ENCODE results near the gene MTMR11.
A peak's percentile ranks its signal among the peaks of the same experiment; 100 is the strongest.
"Not testable (repeated sequence)": the region's sequence is repeated elsewhere in the genome, so short reads cannot be mapped to it uniquely, and the experiment has no call there.

The MTMR11 gene

DNA sequence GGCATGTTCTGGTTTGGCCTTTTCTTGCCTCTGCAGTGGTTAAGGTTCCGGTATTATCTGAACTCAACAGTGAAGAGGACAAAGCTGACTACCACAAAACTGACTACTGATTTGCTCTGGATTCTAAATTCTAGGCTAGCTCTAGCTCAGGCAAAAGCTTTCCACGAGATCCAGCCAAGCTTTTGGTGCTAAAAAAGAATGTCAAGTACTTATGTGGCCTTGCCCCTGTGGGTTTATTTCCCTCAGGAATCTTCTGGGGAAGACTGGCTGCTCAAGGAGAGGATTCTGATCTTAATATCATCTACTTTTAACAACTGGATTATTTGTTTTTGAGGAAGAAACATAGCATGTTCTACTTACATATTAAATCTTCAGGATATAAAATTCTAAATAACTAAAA, 26.1 kb upstream of the MTMR11 start:
- FAIRE-seq (no peak), DNase-seq (ENCODE audit: insufficient read length) (no peak)
- TF ChIP-seq TAF1 (IDR thresholded peaks at IDR 0.05; ENCODE audit: borderline replicate concordance, low read depth, low read length) = no peak

DNA sequence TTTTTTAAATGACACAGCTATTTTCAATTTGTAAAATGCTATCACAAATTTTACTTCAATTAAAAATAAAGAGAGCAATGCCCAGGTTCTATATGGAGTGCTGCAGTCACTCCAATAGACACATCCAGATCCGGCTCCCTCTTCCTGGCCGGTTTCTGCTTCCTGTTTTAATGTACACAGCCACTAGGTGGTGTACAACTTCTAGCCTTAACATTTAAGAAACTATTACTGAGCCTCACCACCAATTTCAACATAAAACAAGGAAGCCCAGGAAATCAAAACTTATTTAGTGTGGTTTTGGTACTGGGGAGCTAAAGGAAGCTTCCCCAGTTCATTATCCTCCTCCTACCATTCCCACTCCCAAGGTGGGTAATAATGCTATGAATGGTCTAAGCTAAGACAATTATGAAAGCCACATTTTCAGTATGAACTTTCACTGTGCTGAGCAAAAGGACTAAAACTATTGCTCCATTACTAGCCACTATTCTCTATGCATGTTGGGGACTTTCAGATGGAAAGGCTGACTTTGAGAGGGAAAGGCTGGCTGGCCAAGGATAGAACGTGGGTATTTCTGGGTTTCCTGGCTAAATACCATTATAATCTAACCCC, 25.5 kb upstream of the MTMR11 start:
- DNase-seq (ENCODE audit: insufficient read length) (no peak), FAIRE-seq (peak; percentile 62)
- TF ChIP-seq TAF1 (IDR thresholded peaks at IDR 0.05; ENCODE audit: borderline replicate concordance, low read depth, low read length) (no peak), POLR2A (IDR thresholded peaks at IDR 0.05; ENCODE audit: low read depth, low read length) (no peak), POLR2AphosphoS5 (IDR thresholded peaks at IDR 0.05; ENCODE audit: low read depth, low read length) (no peak)

DNA sequence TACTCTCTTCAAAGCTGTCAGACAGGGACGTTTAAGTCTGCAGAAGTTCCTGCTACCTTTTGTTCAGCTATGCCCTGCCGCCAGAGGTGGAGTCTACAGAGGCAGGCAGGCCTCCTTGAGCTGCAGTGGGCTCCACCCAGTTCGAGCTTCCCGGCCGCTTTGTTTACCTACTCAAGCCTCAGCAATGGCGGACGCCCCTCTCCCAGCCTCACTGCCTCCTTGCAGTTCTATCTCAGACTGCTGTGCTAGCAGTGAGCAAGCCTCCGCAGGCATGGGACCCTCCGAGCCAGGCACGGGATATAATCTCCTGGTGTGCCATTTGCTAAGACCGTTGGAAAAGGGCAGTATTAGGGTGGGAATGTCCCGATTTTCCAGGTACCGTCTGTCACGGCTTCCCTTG, 20.9 kb upstream of the MTMR11 start:
- not testable (repeated sequence) for FAIRE-seq; DNase-seq (ENCODE audit: insufficient read length)

DNA sequence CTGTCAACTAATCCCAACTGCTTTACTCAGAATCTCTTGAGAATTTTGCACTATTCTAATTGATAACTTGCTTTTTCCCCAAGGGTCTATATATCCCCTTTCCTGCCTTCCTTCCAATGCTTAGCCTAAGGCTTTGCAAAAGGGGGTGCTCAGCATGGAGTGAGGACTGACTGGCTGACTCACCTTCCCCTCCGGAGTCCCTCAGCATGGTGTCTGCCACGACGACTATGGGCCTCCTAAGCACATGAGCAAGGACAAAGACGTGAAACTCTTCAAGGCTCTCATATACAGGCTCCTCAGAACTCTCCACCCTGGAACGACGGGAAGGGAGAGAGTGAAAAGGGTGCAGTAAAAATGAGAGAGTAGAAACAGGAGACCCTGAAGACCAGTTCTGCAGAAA, 13.2 kb upstream of the MTMR11 start:
- no peak for FAIRE-seq
- no peak for DNase-seq (ENCODE audit: insufficient read length)
- TF ChIP-seq POLR2A (IDR thresholded peaks at IDR 0.05; ENCODE audit: low read depth, low read length) (no peak), TAF1 (IDR thresholded peaks at IDR 0.05; ENCODE audit: borderline replicate concordance, low read depth, low read length) (no peak), POLR2AphosphoS5 (IDR thresholded peaks at IDR 0.05; ENCODE audit: low read depth, low read length) (no peak)

DNA sequence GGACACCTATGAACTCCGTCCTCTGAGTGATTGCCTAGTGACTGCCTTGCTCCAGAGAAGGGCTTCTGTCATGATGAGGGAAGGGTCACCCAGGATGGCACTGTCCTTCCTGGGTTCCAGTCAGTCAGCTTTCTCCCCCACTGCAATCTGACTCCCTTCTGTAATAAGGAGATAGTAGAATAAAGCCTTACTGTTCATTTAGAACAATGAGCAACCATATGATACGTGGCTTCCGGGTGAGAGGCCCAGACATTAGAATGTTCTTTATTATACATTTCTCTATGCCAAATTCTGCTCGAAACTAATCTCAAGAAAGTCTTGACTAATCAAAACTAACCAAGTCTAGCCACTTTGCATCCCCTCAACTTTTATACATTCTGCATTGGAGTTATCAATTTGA, 8.5 kb upstream of the MTMR11 start:
- no peak for TF ChIP-seq POLR2A (IDR thresholded peaks at IDR 0.05; ENCODE audit: low read depth, low read length)
- TF ChIP-seq TAF1 (IDR thresholded peaks at IDR 0.05; ENCODE audit: borderline replicate concordance, low read depth, low read length) = no peak
- TF ChIP-seq POLR2AphosphoS5 (IDR thresholded peaks at IDR 0.05; ENCODE audit: low read depth, low read length) = no peak
- FAIRE-seq (no peak), DNase-seq (ENCODE audit: insufficient read length) (no peak)

DNA sequence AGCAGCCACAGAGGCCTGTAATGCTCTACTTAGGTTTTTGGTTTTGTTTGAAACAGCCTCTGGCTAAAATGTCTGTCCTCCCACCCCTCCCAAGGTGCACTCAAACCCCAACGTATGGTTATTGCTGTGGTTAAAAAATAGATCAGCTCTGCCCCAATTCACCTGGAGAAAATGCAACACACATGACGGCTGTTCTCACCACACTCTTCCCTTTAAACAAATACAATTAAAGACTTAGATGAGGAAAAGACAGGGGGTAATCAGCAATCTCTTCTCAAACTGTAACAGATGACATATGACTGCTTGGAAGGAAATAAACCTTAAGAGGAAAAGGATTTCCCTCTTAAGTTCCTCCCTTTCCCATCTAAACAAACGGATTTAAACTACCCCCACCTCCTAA, 6.2 kb upstream of the MTMR11 start:
- FAIRE-seq (no peak), DNase-seq (ENCODE audit: insufficient read length) (no peak)
- TF ChIP-seq TAF1 (IDR thresholded peaks at IDR 0.05; ENCODE audit: borderline replicate concordance, low read depth, low read length) (no peak), POLR2A (IDR thresholded peaks at IDR 0.05; ENCODE audit: low read depth, low read length) (no peak)

DNA sequence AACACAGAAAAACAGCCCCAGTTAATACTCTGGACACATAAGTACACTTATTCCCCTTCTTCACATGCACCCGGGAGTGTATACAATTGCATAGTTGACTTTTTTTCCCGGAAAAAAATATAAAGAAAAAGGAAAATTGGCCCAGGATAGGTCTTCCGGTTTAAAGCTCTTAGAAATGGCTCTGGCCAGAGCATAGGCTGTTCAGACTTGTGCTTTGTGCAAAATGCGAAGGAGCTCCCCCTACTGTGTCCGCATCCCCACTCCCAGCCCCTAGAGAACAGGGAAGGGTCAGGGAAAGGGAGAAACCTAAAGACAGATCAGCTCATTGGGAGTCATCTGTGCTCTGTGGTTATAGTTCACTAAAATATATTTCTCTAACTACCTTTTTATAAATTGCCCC, 5.5 kb upstream of the MTMR11 start:
- FAIRE-seq (no peak), DNase-seq (ENCODE audit: insufficient read length) (no peak)
- no peak for TF ChIP-seq POLR2AphosphoS5 (IDR thresholded peaks at IDR 0.05; ENCODE audit: low read depth, low read length)
- no peak for TF ChIP-seq POLR2A (IDR thresholded peaks at IDR 0.05; ENCODE audit: low read depth, low read length)
- no peak for TF ChIP-seq TAF1 (IDR thresholded peaks at IDR 0.05; ENCODE audit: borderline replicate concordance, low read depth, low read length)

DNA sequence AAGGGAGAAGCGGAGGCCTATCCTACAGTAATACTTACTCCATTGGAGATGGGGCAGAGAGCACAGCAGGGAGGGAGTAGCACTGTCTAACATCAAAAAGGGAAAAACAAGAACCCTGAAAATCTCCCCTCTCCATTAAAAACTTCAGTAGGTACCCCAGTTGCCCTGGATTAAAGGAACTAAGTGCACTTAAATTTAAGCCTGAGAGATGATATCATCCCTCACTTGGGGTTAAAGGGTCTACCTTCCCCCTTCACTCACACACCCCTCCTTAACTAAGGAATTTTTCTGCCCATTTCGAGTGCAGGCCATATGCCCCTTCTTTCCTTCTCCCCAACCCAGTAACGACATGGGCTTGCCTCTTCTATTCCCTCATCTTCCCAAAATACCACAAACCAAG, 3.7 kb upstream of the MTMR11 start:
- no peak for FAIRE-seq

DNA sequence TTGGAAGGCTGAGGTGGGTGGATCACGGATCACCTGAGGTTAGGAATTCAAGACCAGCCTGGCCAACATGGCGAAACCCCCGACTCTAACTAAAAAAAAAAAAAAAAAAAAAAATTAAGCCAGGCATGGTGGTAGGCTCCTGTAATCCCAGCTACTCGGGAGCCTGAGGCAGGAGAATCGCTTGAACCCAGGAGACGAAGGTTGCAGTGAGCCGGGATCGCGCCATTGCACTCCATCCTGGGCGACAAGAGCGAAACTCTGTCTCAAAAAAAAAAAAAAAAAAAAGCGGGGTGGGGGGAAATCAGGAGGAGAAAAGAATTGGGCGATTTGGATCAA, 2.0 kb upstream of the MTMR11 start:
- not testable (repeated sequence) for FAIRE-seq; DNase-seq (ENCODE audit: insufficient read length)

More for the DNA sequence above, 3.7 kb upstream of the MTMR11 start:
- TF ChIP-seq POLR2A (IDR thresholded peaks at IDR 0.05; ENCODE audit: low read depth, low read length) (no peak), TAF1 (IDR thresholded peaks at IDR 0.05; ENCODE audit: borderline replicate concordance, low read depth, low read length) (no peak), POLR2AphosphoS5 (IDR thresholded peaks at IDR 0.05; ENCODE audit: low read depth, low read length) (no peak)
- no peak for DNase-seq (ENCODE audit: insufficient read length)

DNA sequence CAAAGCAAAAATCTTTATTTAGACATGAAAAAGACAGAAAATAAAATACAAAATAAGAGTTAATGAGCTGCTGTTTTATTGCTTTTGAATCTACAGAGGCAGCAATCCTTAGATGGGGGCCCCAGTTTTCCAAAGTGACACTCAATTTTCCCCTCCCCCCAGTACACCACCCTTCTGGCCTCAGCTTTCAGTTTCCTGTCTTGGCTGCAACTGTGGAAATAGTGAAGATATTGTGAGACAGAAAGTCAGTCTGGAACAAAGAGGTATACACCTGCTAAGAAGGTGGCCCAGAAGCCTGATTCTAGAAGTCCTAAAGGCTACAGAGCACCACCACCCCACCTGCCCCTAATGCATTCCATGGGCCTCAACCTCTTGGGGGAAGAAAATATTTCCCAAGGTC, 1.1 kb upstream of the MTMR11 start:
- TF ChIP-seq TAF1 (IDR thresholded peaks at IDR 0.05; ENCODE audit: borderline replicate concordance, low read depth, low read length) (no peak), POLR2AphosphoS5 (IDR thresholded peaks at IDR 0.05; ENCODE audit: low read depth, low read length) (no peak), POLR2A (IDR thresholded peaks at IDR 0.05; ENCODE audit: low read depth, low read length) (no peak)
- DNase-seq (ENCODE audit: insufficient read length) (no peak), FAIRE-seq (no peak)

DNA sequence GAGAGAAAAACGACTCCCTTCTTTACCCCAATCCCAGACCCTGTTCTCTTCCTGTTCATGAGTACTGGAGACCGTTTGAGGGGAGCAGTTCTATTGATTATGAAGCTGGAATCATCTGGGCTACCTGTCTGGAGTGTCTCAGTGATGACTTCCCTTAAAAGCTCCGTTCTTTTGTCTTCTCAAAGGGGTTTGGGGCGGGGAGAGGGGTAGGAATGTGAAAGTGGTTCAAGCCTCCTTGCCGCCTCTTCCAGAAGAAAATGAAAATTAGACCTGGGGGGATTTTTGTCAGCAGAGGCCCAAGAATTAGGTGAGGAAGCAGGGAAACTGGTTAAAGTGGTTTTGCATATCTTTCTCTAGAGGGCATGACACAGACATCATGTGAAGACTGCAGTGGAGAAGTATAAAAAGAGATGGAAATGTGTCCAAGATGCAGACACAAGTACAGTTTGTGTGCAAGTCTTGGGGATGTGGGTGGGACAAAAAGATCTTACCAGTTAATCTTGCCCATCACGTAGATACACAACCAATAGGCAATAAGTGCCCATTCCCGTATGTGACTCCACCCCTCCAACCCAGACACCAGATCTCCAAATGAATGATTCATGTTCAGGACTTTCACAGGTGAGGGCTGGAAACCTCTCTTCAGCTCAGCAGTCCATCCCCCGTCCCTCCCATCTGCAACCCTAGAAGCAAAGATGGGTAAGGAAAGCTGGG, 470 bp upstream of the MTMR11 start:
- TF ChIP-seq POLR2A (IDR thresholded peaks at IDR 0.05; ENCODE audit: low read depth, low read length) (no peak), TAF1 (IDR thresholded peaks at IDR 0.05; ENCODE audit: borderline replicate concordance, low read depth, low read length) (no peak), POLR2AphosphoS5 (IDR thresholded peaks at IDR 0.05; ENCODE audit: low read depth, low read length) (no peak)
- DNase-seq (ENCODE audit: insufficient read length) (no peak), FAIRE-seq (no peak)

DNA sequence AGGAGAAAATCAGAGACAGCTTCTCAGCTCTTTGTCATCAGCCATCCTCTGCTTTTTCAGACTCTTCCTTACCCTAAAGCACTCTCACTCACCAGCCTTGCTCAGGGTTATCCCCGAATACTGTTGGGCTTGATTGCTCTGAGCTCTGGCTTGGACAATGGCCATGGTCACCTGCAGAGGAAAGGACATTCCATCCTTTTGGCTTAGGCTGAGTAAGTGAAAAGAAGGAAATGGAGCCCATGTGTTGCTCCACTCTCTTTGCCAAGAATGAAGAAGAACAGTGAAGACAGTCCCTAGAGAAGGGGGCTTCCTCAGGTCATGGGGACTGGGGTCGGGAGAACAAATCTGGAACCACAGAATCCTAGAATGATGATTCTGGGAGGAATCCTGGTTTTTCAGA, 2.3 kb downstream of the MTMR11 start:
- no peak for TF ChIP-seq TAF1 (IDR thresholded peaks at IDR 0.05; ENCODE audit: borderline replicate concordance, low read depth, low read length)
- FAIRE-seq = no peak
- no peak for DNase-seq (ENCODE audit: insufficient read length)

DNA sequence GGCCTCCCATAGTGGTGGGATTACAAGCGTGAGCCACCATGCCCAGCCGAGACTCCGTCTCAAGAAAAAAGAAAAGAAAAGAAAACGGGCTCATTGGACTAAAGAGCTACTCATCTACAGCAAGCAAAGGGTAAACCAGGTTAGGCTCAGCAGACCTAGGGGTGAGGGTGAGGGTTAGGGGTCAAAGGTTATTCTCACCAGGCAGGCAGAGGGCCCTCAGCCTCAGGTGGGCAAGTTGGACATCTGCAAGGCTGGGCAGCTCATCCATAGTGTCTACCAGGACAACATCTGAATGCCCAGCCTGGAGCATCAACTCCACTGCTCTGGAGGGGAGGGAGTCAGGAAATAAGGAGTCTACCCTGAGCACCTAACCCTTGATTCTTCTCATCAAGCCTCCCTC, 3.5 kb downstream of the MTMR11 start:
- DNase-seq (ENCODE audit: insufficient read length) = no peak
- TF ChIP-seq TAF1 (IDR thresholded peaks at IDR 0.05; ENCODE audit: borderline replicate concordance, low read depth, low read length) = no peak
- no peak for TF ChIP-seq POLR2AphosphoS5 (IDR thresholded peaks at IDR 0.05; ENCODE audit: low read depth, low read length)
- no peak for TF ChIP-seq POLR2A (IDR thresholded peaks at IDR 0.05; ENCODE audit: low read depth, low read length)
- no peak for FAIRE-seq

All from GM12892 (cell line).